ENCODE results near the gene ARRB2.

GRCh38 chr17:4764595-4764994 lies 54.2 kb downstream of the ARRB2 start:
- TF ChIP-seq CTCF (IDR thresholded peaks at IDR 0.05 in 4 of 5, conservative IDR thresholded peaks at IDR 0.05 in 1 of 5) (no peak), POLR2A (IDR thresholded peaks at IDR 0.05) (no peak)
